ENCODE measurements around the gene CEBPG.

The CEBPG gene

GRCh38 chr19:33402421-33403220, 29.1 kb downstream of the CEBPG start:
- intact Hi-C loops (cut with DNase I), result loop anchor here (10.0 kb wide), 2 partner anchors 98 to 258 kb away; partner anchors contain the start of gene CEBPA
- DNase-seq, result peak in 6 of 10 donors; percentile 5 to 80 (median 36)

DNA sequence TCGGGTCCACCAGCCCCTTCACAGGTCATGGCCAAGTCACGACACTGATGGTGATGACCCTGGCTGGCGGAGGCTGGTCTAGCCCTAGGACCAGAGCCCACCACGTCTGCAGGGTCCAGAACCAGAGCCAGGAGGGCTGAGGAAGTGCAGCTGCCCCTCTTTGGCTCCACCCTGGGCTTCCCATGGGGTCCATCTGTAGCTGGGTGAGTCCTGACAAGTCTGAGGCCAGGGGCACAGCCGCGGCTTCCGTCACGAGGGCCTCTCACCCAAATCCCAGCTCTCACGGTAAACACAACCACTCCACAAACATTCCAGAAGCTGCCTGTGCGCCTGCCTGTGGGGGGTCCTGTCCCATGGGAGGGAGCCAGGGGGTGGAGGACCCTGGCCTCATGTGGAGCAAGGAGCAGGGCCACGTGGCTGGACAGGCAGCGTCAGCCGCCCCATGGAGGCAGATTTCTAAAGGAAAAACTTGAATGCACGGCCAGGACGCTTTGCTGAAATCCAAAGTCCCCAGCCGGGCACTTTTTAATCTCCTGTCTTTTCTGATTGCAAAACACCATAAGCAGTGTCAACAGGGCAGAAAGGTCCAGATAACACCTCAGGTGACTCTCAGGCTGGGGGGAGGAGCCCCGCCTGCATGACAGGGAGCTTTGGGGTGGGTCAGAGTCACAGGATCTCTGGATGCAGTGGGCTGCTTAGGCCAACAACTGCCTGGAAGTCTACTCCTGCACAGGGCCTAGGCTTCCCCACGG, 29.9 kb downstream of the CEBPG start:
- peak in 6 of 10 donors; percentile 2 to 73 (median 36) for DNase-seq
- intact Hi-C loops (cut with DNase I), result loop anchor here (10.0 kb wide), 2 partner anchors 99 to 259 kb away; partner anchors contain the start of gene CEBPA

DNA sequence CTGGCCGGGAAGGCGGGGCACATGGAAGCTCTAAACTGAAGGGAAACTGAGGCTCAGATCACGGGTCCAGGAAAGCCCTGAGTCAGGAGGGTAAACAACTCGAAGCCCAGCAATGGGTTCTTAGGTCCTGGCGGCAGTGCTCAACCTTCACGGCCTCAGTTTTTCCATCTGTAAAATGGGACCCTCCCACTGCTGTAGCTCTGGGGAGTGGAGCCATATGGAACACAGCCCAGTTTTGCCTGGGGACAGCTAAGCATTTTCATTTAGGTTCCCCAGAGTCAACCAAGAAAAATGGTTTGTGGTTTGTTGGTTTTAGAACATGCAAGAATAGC, 30.4 kb downstream of the CEBPG start:
- intact Hi-C loops (cut with DNase I), result loop anchor here (10.0 kb wide), 2 partner anchors 99 to 259 kb away; partner anchors contain the start of gene CEBPA
- peak in 3 of 10 donors; percentile 2 to 32 (median 16) for DNase-seq

GRCh38 chr19:33404506-33405253, 31.2 kb downstream of the CEBPG start:
- intact Hi-C loops (cut with DNase I), result loop anchor here (10.0 kb wide), 2 partner anchors 100 to 260 kb away; partner anchors contain the start of gene CEBPA
- peak in 6 of 10 donors; percentile 4 to 47 (median 22) for DNase-seq

DNA sequence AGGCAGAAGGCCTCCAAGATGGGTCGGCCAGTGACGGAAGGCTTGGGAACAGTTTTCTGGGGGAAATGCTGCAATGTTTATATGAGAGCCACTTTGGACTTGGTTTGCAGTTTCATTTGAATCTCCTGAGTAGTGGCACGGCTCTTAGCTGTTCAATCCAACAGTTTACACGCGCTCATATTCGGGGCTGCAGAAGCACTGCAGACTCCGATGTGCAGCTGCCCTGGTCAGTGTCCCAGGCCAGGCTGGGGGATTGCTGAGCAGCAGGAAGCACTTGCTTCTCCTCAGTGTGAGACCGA, 31.7 kb downstream of the CEBPG start:
- DNase-seq, result peak in 1 of 10 donors; percentile 83
- intact Hi-C loops (cut with DNase I), result loop anchor here (10.0 kb wide), 2 partner anchors 100 to 260 kb away; partner anchors contain the start of gene CEBPA

DNA sequence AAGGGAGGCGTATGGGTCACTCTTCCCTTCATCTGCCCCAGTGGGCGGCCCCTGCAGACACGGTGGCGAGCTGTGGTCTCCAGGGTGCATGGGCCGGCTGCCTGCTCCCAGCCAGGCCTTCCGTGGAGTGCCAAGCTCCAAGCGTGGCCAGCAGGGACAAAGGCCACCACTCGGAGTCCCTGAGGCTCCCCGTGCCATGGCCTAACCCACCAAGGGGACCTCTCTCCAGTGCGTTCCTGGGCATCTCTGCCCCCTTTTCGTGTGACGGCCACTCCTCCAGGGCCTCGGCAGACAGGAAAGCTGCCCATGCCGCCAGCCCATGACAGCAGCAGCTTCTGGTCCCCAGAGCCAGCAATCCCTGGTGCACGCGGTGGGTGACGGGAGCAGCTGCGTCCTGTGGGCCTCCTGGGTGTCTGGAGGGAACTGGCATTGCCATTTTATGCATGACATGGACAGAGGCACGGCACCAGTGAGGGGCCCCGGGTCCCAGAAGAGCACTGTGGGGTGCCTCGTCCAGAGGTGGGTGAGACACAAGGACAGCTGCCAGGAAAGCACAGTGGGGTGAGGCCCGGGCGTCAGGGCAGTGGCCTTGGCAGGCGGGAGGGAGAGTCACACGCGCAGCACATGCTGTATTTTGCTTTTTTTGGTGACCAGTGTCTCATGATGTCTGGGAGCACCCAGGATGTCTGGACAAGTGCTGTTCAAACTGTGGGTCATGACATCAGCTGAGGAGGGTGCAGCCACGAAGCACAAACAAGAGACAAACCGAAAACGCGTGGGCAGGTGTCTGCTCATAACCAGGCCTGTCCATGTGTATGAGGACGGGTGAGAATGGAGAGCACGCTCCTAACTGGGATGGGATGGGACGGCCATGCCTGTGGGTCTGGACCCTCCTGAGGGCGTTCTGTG, 32.3 kb downstream of the CEBPG start:
- DNase-seq, result peak in 5 of 10 donors; percentile 8 to 86 (median 52)
- intact Hi-C loops (cut with DNase I), result loop anchor here (2.0 to 10.0 kb wide), 3 partner anchors 101 to 261 kb away; partner anchors contain the start of gene CEBPA

DNA sequence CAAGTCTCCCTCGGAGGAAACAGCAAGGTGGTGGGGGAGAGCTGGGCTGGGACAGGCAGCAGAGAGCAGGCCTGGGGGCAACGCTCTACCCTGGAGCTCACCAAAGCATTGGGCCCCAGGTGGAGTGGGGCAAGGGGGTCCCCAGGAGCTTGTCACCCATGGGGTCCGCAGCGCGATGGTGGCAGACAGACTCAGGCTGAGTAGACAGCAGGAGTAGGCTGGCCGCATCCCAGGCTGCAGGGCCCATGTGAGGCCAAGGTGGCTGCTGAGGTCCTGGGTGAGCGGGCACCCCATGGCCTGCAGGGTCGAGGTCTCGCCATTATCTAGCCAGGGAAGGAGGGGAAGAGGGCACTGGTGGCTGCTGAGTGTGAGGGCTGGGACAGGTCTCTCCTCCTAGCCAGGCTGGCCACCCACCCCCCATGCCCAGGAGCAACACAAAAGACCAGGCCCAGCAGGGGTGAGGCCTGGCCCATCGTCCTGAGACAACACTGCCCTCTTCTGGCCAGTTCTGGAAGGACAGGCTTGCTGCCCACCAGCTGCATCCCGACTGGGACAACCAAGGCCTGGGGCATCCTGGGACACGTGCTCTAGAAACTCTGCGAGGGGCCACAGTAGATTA, 33.1 kb downstream of the CEBPG start:
- peak; percentile 50 to 96 (median 80) for DNase-seq
- intact Hi-C loops (cut with DNase I), result loop anchor here (2.0 to 10.0 kb wide), 3 partner anchors 102 to 262 kb away; partner anchors contain the start of gene CEBPA

GRCh38 chr19:33407140-33407551, 33.6 kb downstream of the CEBPG start:
- intact Hi-C loops (cut with DNase I), result loop anchor here (2.0 to 10.0 kb wide), 3 partner anchors 102 to 262 kb away; partner anchors contain the start of gene CEBPA

GRCh38 chr19:33407716-33408115, 34.2 kb downstream of the CEBPG start:
- intact Hi-C loops (cut with DNase I), result loop anchor here (2.0 to 10.0 kb wide), 3 partner anchors 103 to 263 kb away; partner anchors contain the start of gene CEBPA
- DNase-seq, result peak in 4 of 10 donors; percentile 23 to 75 (median 68)

More at GRCh38 chr19:33407140-33407551, 33.6 kb downstream of the CEBPG start:
- DNase-seq, result peak in 1 of 10 donors; percentile 10

DNA sequence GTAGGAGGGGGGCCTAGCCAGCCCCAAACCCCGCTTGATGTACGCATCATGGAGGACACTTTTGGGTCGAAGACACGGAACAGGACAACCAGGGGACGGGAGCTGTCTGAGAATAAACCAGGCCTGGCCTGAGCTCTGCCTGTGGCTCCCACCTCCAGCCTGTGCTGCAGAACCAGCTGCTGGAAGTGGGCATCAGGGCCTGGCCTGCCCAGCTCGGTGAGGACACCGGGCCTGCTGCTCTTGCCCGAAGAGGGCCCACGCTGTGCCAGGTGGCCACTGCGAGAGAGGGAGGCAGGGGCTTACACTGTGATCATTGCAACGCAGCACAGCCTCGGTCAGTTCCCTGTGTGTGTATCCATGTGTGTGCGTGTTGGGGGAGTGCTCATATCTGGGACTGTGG, 34.6 kb downstream of the CEBPG start:
- DNase-seq, result peak in 2 of 10 donors; percentile 66 to 69
- intact Hi-C loops (cut with DNase I), result loop anchor here (10.0 kb wide), 2 partner anchors 103 to 263 kb away; partner anchors contain the start of gene CEBPA

GRCh38 chr19:33408538-33409434, 35.3 kb downstream of the CEBPG start:
- intact Hi-C loops (cut with DNase I), result loop anchor here (10.0 kb wide), 2 partner anchors 104 to 264 kb away; partner anchors contain the start of gene CEBPA
- DNase-seq, result peak in 3 of 10 donors; percentile 60 to 72 (median 69)

GRCh38 chr19:33409906-33410685, 36.6 kb downstream of the CEBPG start:
- DNase-seq, result peak in 2 of 10 donors; percentile 51 to 80
- intact Hi-C loops (cut with DNase I), result loop anchor here (10.0 kb wide), 2 partner anchors 105 to 265 kb away; partner anchors contain the start of gene CEBPA

- DNase-seq, result peak in 1 of 10 donors; percentile 73
- intact Hi-C loops (cut with DNase I), result no loop called here
Observed at GRCh38 chr19:33410915-33411401, 37.4 kb downstream of the CEBPG start.

- intact Hi-C loops (cut with DNase I), result no loop called here
- DNase-seq, result peak in 1 of 10 donors; percentile 66
Observed at GRCh38 chr19:33411621-33412180, 38.2 kb downstream of the CEBPG start.

- intact Hi-C loops (cut with DNase I), result no loop called here
- DNase-seq, result peak in 1 of 10 donors; percentile 81
Observed at GRCh38 chr19:33412601-33413425, 39.3 kb downstream of the CEBPG start.

All from posterior cingulate gyrus (tissue), 11 donors.